Breast epithelium (tissue), 3 donors: ENCODE measurements around the gene PLB1.

Experiments used
- CTCF ChIP-seq, 3 donors: fragments of 450-650 bp; IDR thresholded peaks; one replicate each; pipeline ENCODE4 v1.5.1; 2016 to 2017; ENCODE audit warnings: antibody characterized with exemption in 3 of 3, mild to moderate bottlenecking in 3 of 3, moderate library complexity in 3 of 3
- POLR2A ChIP-seq: fragments of 450-650 bp; IDR thresholded peaks from one replicate; pipeline ENCODE4 v1.6.1; 2016; ENCODE audit warnings: antibody characterized with exemption, mild to moderate bottlenecking, moderate library complexity

- TF ChIP-seq CTCF (IDR thresholded peaks at IDR 0.05) (no peak), POLR2A (no peak)
Observed at GRCh38 chr2:28693223-28693622, 197.4 kb downstream of the PLB1 start.
